Anterior cingulate cortex (tissue), 58 donors: ENCODE results near the gene PDE2A.

Source experiments
- DNase-seq, 58 donors: peaks; one replicate each; lab custom pipeline; 2025; lab: John Stamatoyannopoulos, UW

The PDE2A gene

DNA sequence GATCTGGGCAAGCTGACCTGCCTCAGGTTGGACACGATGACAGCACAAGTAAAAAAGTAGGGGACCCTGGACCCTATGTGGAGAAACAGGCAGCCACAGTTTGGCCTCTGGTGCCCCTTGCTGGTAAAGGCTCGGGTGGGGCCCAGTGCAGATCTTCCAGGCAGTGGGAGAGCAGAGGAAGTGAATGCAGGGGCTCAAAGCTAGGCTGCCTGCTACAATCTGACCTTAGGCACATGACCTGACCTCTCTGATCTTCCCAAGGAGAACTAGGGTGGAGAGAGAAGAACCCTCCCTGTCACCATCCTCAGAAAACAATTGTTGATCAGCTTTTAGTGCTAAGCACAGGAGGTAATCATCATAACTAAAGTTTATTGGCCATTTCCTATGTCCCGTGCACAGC is 76.5 kb downstream of the PDE2A start:
- DNase-seq = no peak

DNA sequence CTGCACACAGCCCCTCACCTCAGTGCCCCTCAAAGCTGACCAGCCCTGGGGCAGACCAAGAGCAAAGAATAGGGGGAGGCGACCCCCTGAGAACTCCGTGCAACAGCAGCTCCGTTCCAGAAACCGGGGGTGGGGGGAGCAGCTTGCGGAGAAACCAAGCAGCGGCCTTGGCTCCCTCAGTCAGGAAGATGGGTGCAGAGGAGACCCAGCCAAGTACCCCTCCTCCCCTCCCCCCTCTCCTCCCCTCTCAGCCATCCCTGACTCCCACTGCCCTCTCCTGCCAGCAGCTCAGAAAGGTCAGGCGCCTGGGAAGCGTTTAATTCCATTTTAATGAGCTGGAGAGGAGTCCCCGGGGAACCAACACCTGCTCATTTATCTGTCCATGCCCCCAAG is 78.9 kb downstream of the PDE2A start:
- peak in 1 of 58 donors; percentile 33 for DNase-seq

GRCh38 chr11:72594493-72595291 is 79.5 kb downstream of the PDE2A start:
- DNase-seq = no peak

DNA sequence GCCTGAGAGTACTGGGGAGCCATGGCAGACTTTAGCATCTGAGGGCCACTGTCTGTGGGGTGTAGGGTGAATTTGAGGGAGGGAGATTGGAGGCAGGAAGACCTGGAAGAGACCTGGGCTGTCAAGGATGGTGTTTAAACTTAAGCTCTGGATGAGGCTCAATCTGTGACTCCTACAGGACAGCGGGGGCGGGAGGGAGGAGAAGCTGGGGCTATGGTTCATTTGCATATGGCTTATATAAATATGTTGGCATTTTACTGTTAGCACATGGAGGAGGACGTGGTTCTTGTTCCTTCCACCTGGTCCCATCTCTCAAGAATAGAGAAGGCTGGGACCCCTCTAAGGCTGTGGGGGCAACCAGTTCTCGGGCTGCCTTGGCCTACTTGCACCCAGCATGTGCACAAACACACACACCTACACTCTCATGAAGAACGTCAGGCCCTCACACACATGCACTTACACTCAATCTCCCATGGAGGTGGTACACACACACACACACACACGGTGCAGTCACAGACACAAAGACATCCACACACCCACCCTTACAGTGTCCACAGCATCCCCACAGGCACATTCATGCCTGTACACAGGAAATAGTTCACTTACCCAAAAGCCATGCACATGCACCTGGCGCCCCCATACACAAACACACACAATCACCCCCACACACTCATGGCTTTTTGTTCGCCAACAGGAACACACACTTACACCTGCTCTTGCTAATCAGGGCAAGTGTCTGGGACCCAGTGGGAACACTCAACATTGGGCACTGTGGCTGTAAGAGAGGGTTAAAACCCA is 81.3 kb downstream of the PDE2A start:
- DNase-seq = peak in 2 of 58 donors; percentile 18 to 22

GRCh38 chr11:72591785-72592502 is 82.3 kb downstream of the PDE2A start:
- peak in 51 of 58 donors; percentile 18 to 91 (median 63) for DNase-seq

- no peak for DNase-seq
Measured at GRCh38 chr11:72591023-72591422, 83.2 kb downstream of the PDE2A start.

- peak in 2 of 58 donors; percentile 7 to 19 for DNase-seq
Measured at GRCh38 chr11:72589802-72590761, 84.1 kb downstream of the PDE2A start.

- DNase-seq = no peak
Measured at GRCh38 chr11:72588421-72589410, 85.5 kb downstream of the PDE2A start.

DNA sequence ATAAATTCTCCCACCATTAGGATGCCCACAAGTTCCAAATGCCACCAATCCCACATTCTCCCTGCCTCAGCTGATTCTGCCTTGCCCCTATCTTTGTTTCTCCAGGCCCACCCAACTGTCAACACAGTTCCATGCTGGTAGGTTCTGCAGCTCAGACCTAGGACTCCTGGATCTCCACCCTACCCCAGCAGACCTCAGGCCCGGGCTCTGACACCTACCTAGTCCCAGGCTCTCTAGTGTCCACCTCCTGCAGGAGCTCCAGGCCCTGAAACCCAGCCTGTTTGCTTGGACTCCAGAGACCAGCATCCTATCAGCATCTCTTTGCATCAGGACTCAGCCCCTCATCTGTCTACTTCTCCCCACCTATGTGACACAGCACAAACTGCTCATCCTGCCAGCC is 86.5 kb downstream of the PDE2A start:
- DNase-seq = no peak

GRCh38 chr11:72586321-72587090 is 87.7 kb downstream of the PDE2A start:
- no peak for DNase-seq

DNA sequence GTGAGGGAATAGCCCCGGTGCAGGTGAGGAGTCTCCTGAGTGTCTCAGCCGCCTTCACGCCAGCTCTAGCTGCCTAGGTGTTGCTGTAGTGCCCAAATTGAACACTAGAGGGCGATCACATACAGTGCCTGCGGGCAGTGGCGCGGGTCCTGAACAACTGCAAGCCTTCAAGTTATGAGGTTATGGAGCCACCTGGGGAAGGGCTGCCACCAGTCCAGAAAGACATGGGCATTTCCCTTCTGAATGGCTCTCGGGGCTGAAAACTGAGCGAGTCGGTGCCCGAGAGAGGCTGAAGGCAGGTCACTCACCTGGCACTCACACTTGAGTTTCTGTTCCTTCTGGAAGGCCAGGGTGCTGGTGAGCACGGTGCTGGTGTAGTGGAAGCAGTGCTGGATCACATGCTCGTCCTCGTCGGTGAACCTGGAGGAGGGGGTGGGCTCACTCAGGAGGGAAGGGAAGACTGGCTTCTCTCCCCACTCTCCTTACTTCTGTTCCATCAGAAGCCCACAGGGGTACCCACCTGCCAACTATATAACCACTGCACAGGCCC is 88.4 kb downstream of the PDE2A start:
- peak in 45 of 58 donors; percentile 13 to 78 (median 34) for DNase-seq

GRCh38 chr11:72584939-72585597 is 89.2 kb downstream of the PDE2A start:
- DNase-seq = no peak

GRCh38 chr11:72584293-72584938 is 89.8 kb downstream of the PDE2A start:
- DNase-seq = peak in 13 of 58 donors; percentile 9 to 50 (median 20)

- DNase-seq = no peak
Measured at GRCh38 chr11:72583616-72584292, 90.5 kb downstream of the PDE2A start.

DNA sequence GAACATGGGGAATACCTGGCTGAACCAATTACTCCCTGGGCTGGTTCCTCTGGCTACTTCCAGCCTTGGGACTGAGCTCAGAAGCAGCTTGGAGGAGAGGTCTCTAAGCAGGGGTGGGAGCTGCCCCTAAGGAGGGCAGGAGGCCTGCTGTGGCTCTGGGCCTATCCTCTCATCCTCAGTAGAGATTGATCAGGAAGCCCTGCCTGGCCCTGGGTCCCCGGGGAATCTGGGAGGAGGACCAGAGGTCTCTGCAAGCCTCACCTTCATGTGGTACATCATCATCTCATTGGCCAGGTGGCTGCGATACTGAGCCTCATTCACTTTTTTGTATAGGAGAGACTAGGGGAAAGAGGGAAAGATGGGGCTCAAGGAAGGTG is 91.1 kb downstream of the PDE2A start:
- no peak for DNase-seq
